GM21515 (cell line): Measurements from ENCODE around the gene A2M.

Experiments
- ATAC-seq: cut with Tn5 transposase; IDR thresholded peaks from one replicate; pipeline ENCODE4 v1.9.1; 2021; ENCODE audit not compliant: unreplicated experiment

A2M gene

DNA sequence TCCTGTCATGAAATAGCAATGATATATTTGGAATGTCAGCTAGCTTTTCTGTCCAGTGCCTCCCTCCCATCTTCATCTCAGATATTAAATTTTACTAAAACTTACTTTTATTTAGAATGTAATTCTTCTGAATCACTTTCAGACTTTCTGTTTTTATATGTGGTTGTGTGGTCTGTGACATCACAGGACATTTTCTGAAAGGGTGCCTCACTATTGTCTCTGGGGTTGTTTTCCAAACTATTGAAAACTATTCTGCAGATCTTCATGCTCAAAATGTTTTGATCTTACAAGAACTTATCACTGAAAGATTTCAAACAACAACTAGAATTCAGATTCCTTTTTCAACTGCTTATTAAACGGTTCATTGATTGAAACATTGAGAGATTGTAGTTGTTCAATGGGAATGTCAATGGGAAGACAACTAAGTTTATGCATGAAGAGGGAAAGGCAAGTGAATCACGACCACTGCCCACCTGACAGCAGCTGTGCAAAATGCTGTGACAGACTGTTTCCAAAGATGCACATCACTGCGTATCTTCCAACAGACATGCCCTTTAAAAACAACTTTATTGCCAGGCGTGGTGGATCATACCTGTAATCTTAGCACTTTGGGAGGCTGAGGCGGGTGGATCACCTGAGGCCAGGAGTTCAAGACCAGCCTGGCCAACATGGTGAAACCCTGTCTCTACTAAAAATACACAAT is 75.1 kb downstream of the A2M start:
- ATAC-seq = no peak

DNA sequence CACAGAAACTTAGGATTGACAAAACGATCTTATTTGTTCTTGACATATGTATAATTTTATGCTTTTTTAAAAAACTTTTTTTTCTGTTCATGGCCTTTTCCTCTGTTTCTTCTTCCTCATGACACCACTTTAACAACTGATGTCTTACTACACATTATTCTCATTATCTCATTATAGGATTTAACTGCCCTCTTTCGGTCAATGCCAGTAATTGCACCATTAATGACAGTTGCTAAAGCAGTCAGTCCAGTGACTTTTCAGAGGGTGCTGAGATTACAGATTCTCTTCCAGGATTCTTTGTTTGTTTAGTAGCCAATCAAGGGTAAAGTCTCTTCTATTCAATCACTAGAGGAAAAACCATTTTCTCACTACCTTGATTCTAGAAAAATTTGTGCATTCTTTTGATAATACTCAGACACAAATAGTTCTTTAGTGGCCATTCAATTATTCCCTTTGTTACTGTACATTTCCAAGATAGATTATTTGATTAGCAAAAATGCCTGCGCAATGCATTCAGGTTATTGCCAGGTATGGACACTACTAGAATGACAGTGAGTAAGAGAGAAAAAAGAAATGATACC is 76.2 kb downstream of the A2M start:
- peak; percentile 56 for ATAC-seq

DNA sequence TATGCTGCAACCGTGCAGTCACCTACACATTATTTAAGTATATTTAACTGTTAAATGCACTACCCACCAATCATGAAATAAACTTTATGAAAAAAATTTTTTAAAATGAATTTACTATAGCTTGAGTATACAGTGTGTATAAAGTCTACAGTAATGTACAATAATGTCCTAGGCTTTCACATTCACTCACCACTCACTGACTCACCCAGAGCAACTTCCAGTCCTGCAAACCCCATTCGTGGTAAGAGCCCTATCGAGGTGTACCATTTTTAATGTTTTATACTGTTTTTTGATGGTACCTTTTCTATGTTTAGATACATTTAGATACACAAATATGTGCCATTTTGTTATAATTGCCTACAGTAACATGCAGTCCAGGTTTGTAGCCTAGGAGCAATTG is 78.3 kb downstream of the A2M start:
- no peak for ATAC-seq

DNA sequence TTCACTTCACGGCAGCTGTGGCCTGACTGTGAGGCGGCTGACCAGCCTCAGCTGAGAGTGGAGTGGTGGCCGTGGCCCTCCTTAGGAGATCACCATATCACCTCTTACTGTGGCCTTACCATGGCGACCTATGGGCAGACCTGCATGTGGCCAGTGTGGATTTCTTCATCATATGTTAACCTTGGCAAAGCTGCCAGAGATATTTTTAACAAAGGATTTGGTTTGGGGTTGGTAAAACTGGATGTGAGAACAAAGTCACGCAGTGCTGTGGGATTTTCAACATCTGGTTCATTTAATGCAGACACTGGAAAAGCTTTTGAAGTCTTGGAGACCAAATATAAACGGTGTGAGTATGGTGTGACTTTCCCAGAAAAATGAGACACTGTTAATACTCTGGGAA is 79.5 kb downstream of the A2M start:
- ATAC-seq = no peak

DNA sequence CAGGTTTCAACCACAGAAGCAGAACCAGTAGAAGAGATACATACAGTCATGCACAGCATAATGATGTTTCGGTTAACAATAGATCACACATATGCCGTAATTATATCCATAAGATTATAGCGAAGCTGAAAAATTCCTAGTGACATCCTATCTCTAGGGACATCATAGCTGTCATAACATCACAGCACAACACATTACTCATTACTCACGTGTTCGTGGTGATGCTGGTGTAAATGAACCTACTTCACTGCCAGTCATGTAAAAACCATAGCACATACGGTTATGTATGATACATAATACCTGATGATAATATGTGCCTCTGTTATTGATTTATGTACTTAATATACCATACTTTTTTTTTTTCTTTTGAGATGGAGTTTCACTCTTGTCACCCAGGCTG is 81.6 kb downstream of the A2M start:
- no peak for ATAC-seq

DNA sequence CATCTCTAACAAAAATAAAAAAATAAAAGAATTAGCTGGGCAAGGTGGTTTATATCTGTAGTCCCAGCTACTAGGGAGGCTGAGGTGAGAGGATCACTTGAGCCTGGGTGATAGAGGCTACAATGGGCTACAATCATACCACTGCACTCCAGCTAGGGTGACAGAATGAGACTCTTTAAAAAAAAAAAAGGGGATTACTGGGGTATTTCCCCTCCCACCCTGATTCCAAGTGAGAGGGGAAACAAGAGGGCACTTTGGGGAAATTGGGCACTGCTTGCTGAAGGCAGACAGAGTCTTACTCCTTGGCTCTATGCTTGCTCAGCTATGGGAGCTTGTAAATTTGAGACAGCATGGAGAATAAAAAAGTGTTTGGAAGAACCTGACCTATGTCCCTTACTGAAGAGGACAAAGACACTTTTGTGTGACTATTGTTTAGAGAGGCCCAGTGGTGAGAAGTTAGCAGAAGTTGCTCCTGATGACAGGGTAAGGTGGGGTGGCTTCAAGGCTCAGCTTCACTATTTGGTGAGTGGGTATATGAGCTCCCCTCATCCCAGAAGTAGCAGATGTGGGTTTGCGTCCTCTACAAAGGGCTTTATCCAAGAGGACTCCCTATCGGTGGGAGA is 82.3 kb downstream of the A2M start:
- ATAC-seq = no peak

DNA sequence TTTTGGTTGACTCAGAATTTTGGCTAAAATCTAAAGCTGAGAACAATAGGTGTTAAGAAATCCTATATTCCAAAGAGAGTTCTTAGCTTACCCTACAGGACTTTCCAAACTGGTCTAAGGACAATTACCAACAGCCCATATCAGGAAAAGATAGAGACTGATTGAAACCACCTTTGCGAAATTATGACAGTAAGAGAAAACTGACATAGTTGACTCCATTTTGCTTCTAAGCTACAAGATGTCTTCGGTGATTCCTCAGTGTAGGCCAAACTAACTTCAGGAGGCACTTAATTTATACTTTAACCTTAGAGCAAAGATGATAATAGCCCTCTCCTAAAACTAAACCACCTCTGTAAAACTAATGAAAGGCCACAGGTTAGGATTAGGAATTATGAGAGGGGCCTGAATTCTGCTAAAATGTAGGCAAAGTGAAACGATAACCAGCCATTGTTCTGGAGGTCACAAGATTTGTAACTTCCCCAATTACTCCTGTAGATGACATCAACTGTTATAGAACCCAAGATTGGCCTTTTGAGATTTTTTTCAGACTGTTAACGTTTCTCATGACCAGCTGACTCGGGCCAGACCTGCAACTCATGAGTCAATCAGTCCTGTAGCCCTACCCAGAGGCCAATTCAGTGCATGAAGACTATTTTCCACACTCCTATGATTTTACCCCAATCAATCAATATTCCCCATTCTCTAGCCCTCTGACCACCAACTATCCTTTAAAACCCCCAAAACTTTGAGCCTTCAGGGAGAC is 83.3 kb downstream of the A2M start:
- ATAC-seq = no peak

DNA sequence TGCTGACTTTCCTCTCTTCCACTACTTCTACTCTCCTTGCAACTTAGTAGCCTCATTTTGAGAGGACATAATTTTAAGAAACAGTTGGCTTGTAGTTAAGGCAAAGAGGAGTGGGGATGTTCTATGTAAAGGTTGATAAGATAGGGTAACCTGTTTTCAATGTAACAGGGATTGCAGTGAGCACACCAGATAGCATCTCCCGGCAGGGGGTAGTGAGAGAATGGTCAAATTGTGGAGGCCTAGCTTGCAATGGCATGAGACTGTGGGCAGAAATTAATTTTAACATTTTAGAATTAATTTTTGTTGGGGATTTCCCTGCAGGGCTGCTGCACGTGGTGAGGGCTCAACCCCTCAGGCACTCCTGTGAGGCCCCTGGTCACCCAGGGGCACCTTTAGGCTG is 84.9 kb downstream of the A2M start:
- no peak for ATAC-seq

DNA sequence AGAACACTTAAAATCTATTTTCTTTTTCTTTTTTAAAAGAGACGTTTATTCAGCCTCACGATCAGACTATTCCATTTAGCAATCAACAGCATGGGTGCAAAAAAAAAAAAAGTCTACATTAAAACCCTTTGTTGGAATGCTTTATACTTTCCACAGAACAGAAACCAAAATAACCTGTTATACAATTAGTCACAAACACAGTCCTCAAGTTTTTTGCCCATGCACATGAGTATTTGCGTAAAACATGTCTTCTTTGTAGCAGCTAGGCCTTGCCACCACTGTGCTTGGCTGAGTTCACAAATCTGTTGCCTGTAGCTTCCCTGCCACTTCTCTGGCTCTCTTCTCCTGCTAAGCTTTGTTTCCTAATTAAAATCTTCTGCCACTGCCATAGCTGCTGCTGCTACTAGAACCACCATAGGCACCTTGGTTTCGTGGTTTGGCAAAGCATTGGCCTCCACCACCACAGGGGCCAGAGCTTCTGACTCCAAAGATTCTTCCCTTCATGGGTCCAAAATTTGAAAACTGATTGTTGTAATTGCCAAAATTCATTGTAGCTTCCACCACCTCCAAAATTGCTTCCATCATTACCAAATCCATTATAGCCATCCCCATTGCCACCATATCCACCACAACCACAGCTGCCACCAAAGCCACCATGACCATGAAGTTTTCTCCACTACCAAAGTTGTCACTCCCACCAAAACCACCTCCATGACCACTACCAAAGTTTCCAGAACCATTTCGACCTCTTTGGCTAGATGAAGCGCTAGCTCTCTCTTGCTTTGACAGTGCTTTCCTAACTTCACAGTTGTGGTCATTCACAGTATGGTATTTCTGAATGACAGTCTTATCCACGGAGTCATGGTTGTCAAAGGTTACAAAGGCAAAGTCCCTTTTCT is 88.3 kb downstream of the A2M start:
- ATAC-seq = no peak

DNA sequence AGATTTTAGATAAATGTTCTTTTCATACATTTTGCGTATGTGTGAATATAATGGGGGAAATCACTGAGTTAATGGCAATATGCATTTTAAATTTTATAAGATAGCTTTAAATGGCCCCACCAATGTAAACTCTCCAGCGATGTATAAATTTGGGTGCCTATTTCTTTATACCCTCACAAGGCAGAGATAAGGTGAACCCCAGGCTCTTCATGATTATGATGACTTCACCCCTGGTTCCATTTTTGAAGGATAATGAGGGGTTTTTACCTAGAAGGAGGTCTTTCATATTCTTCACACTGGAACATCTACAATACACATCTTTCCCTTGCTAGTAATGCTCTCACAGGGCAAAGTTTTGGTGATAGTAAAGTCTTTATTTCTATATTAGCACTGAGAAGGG is 91.2 kb downstream of the A2M start:
- no peak for ATAC-seq

DNA sequence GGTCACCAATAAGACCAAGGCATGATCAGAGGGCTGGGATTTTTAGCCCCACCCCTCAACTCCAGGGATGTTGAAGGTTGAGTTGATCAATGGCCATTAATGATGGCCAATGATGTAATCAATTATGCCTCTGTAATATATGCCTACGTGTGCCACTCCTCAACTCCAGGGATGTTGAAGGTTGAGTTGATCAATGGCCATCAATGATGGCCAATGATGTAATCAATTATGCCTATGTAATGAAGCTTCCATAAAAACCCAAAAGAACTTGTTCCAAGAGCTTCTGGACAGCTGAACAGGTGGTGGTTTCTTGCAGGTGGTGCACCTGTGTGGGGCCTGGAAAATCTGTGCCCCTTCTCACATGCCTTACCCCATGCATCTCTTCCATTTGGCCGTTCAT is 93.1 kb downstream of the A2M start:
- no peak for ATAC-seq
